Stimulated activated CD4-positive, alpha-beta T cell treated with anti-CD3 and anti-CD28 coated beads, TNF-alpha, amount 100 ng/mL, for 48 hours (primary cell): ENCODE results near the gene KRTAP10-8.
"Not testable (repeated sequence)": the region's sequence is repeated elsewhere in the genome, so short reads cannot be mapped to it uniquely, and the experiment has no call there.

Experiments used
- DNase-seq, 3 donors: peaks; one replicate each; pipeline ENCODE4 v3.0.0-alpha.2; 2020; ENCODE audit warnings: low read depth in 3 of 3

The KRTAP10-8 gene

DNA sequence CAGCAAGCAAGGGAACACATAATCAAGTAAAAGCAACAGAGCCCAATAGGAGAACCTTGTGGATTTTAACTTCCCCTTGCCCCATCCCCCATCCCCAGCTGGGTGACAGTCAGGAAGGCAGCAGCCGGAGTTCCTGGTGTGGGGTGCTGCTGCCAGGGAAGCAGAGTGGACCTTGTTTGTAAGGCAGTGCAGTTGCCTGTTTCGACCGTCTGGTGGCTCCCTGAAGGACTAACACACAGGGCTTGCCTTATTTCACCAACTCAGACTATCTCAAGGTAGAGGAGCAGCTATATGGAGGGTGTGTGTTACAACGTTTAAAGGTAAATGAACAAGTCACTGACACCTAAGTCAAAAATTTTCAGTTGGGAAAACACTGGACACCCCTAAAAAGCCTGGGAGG lies 6.6 kb downstream of the KRTAP10-8 start:
- no peak for DNase-seq

GRCh38 chr21:44618909-44619308 lies 7.0 kb downstream of the KRTAP10-8 start:
- DNase-seq: peak; percentile 8 to 20 (median 20)

DNA sequence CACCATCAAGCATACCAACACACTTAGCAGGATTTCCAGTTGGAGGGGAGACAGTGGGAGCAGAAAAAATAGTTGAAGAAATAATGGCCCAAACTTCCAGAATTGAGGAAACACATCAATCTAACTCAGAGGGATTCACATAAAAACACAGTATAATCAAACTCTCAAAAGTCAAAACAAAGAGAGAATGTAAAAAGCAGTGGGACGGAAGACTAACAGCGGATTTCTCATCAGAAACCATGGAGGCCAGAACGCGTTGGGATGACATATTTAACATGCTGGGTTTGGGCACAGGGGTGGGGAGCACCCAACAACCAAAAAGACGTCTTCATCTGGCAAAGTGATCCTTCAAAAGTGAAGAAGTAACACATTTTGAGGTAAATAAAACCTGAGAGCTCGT lies 8.0 kb downstream of the KRTAP10-8 start:
- DNase-seq: no peak

GRCh38 chr21:44623575-44623974 lies 11.7 kb downstream of the KRTAP10-8 start:
- no peak for DNase-seq

GRCh38 chr21:44625756-44626155 lies 13.9 kb downstream of the KRTAP10-8 start:
- no peak for DNase-seq

DNA sequence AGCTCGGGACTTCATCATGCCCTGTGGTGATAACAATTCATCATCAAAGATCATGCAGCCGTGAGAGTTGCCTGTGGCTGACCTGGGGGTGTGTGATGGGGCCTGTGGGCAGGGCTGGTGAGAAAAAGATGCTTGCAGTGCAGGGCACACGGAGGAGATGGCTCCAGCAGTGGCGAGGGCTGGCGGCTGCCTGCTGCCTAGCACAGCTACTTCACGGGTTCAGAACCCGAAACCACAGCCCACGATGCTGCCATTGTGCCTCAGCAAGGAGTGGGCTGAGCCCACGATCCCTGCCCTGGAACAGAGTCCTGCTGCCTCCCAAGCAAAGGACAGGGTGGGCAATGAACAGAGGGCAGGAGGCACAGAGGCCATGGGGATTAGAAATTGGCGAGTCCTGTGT lies 14.4 kb downstream of the KRTAP10-8 start:
- DNase-seq: no peak

DNA sequence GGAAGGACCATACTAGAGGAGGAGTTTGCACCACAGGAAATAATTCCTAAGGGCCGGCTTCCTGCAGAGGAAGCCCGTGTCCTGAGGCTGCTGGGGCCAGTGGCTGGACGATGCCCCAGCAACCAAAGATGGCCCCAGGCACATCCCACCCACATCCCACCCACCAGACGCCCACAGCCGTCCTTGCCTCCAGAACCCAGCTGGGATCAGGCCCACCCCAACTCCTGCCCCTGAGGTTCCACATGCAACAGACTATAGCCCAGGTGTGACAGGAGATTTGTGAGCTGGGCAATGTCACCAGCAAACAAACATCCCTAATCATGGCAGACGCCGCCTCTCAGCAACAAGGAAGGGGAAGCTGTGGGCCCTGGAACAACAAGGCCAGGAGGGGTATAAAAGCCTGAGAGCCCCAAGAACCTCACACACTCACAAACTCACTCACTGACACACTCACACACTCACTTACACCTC lies 14.8 kb downstream of the KRTAP10-8 start, which contains the start of gene KRTAP10-9:
TSS of gene KRTAP10-9 (plus strand) at position 421 of the 471 bp plus-strand sequence. CDS start 79 bp downstream, outside the sequence.
- no peak for DNase-seq

GRCh38 chr21:44627181-44627822 lies 15.4 kb downstream of the KRTAP10-8 start:
- DNase-seq: not testable (repeated sequence)

DNA sequence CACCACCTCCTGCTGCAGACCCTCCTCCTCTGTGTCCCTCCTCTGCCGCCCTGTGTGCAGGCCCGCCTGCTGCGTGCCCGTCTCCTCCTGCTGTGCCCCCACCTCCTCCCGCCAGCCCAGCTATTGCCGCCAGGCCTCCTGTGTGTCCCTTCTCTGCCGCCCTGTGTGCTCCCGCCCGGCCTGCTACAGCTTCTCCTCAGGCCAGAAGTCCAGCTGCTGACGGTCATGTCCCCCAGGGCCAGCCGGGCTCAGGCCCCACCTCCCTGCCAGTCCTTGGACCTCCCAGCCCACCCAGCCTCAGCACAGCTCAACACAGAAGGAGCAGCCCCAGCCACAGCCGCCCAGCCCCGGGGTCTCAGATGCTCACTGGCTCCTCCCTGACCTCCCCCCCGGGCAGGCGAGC lies 16.0 kb downstream of the KRTAP10-8 start:
- not testable (repeated sequence) for DNase-seq

GRCh38 chr21:44628707-44629391 lies 17.0 kb downstream of the KRTAP10-8 start:
- no peak for DNase-seq

DNA sequence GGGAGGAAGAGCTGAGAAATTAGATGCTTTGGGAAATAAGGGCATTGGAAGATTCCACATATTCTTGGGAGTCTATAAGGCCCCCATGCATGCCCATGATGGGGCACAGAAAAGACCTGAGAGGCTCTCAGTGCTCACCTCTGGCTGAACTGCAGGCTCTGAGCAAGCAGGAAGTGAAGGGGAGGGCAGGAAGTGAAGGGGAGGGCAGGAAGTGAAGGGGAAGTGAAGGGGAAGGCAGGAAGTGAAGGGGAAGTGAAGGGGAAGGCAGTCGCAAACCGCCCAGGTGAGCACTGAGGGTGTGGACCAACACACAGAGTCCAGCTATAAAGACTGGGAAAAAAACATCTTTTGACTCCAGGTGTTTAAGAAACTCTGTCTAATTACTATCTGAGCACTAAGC lies 18.6 kb downstream of the KRTAP10-8 start:
- no peak for DNase-seq

DNA sequence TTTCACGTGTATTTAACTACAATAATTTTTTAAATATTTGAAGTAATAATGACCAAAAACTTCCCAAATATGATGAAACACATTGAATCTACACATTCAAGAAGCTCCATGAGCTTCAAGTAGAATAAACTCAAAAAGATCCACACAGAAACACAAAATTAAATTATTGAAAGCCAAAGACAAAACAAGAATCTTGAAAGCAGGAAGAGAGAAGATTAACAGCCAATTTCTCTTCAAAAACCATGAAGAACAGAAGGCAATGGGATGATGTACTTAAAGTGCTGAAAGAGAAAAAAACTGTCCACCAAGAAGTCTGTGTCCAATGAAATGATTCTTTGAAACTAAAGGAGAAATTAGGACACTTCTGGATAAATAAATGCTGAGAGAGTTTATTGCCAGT lies 20.2 kb downstream of the KRTAP10-8 start:
- DNase-seq: no peak

- DNase-seq: no peak
Measured at GRCh38 chr21:44636209-44637017, 24.5 kb downstream of the KRTAP10-8 start.

- no peak for DNase-seq
Measured at GRCh38 chr21:44637018-44637850, 25.4 kb downstream of the KRTAP10-8 start, which contains the start of gene KRTAP10-10. Gene KRTAP10-10 (plus strand): TSS chr21:44637356. CDS start chr21:44637418, 62 bp downstream.

- DNase-seq: not testable (repeated sequence)
Measured at GRCh38 chr21:44637851-44638348, 26.0 kb downstream of the KRTAP10-8 start.

DNA sequence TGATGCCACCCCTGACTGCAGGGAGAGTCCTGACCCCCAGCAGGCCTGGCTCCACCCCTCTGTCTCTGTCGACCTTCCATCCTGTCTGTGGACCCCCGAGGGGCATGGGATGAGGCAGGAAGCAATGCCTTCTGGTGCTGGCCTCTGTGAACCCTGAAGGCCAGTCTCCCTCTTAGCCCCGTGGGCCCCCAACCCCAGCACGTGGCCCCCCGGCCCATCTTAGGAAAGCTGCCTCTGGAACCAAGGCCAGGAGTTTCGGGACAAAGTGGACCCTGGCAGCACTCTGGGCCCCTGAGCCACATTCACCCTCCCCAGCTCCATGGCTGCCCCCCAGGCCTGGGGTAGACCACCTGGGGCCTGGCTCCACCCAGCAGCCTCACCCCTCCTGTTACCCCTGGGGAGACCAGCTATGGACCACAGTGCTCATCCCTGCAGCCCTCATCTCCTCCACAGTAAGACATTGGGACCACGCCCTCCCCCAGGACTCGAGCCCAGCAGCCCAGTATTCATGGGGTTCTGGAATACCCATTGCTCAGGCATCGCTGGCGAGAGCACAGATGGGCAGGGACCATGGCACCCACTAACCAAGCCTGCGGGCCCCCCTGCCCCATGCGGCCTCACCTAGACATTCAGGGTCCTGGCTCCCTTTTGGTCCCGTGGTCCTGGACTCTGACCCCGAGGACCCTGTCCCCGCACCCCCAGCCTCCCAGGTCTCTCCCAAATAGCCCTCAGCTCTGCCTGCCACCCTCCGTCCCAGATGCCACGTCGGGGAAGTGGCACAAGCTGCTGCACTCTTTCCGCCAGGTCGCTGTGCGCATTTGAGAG lies 26.8 kb downstream of the KRTAP10-8 start:
- DNase-seq: not testable (repeated sequence)

GRCh38 chr21:44639331-44639655 lies 27.4 kb downstream of the KRTAP10-8 start:
- DNase-seq: no peak

DNA sequence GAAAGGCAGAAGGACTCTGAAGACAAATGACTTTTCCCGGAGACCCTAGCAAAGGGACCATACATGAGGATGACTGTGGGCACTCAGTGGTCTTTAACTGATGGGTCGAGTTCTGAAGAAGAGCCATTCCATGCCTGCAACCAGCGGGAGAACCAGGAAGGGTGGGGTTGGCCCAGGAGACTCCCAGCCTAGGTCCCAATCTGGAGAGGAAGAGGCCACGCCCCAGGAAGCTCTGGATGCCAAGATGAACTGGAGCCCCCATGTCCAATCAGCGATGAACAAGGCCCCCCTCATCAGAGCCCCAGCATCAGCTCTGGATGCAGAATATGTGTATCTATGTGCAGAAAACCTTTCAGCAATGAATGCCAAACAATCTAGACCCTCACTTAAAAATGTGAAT lies 28.9 kb downstream of the KRTAP10-8 start:
- no peak for DNase-seq

DNA sequence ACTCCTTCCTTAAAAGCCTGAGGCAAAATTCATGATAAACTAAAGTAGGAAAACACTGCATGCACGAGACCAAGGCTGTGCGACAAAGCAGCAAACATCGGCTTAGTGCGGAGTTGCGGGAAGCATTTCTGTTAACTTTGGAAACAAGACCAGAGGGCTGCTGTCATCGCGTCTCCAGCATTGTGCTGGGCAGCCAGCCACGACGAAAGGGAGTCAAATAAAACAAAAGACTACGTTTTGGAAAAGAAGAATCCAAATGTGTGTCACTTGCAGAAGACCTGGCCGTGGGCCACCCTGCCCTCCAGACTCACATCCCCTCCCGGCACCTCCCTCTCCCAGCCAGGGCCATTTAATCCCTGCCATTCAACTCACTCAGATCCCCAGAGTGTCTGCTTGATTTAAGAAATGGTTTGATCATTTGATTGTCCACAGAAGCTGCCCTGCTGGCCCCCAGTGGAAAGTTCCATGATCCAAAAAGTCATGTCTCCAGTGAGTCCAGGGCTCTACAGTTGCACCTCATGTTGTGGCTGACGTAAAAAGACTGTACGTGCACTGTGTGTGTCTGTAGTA lies 31.9 kb downstream of the KRTAP10-8 start:
- DNase-seq: no peak

- DNase-seq: no peak
Measured at GRCh38 chr21:44644878-44645277, 33.0 kb downstream of the KRTAP10-8 start.
